SU-DHL-6 (cell line): ENCODE results near the gene GPR161.

Experiments used
- EZH2phosphoT487 ChIP-seq: fragments of 200-600 bp; sonication (generic), shearing (Covaris generic); conservative IDR thresholded peaks from 2 replicates; pipeline ENCODE4 v1.6.1; 2018; ENCODE audit warnings: mild to moderate bottlenecking, antibody characterized with exemption, low read length, moderate library complexity, mixed read lengths
- TF ChIP-seq, protein P1 (sequence below): fragments of 200-600 bp; sonication (generic); IDR thresholded peaks from one replicate; pipeline ENCODE4 v1.5.1; 2017; ENCODE audit warnings: antibody characterized with exemption, mild to moderate bottlenecking, low read length, moderate library complexity; ENCODE audit not compliant: insufficient read depth, poor library complexity, severe bottlenecking

GRCh38 chr1:168157638-168158037 is 20.9 kb upstream of the GPR161 start:
- TF ChIP-seq, protein P1, sequence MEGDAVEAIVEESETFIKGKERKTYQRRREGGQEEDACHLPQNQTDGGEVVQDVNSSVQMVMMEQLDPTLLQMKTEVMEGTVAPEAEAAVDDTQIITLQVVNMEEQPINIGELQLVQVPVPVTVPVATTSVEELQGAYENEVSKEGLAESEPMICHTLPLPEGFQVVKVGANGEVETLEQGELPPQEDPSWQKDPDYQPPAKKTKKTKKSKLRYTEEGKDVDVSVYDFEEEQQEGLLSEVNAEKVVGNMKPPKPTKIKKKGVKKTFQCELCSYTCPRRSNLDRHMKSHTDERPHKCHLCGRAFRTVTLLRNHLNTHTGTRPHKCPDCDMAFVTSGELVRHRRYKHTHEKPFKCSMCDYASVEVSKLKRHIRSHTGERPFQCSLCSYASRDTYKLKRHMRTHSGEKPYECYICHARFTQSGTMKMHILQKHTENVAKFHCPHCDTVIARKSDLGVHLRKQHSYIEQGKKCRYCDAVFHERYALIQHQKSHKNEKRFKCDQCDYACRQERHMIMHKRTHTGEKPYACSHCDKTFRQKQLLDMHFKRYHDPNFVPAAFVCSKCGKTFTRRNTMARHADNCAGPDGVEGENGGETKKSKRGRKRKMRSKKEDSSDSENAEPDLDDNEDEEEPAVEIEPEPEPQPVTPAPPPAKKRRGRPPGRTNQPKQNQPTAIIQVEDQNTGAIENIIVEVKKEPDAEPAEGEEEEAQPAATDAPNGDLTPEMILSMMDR: no peak
- no peak for TF ChIP-seq EZH2phosphoT487
